Ishikawa (cell line): ENCODE measurements around the gene ANKFN1.

Experiments used
- CEBPB ChIP-seq: IDR thresholded peaks from 2 replicates; pipeline ENCODE4 v1.6.1; 2012
- CREB1 ChIP-seq: IDR thresholded peaks from 2 replicates; pipeline ENCODE4 v1.6.1; 2012; ENCODE audit warnings: low read depth
- EGR1 ChIP-seq: IDR thresholded peaks from 2 replicates; pipeline ENCODE4 v1.6.1; 2012
- EP300 ChIP-seq: IDR thresholded peaks from 2 replicates; pipeline ENCODE4 v1.6.1; 2012; ENCODE audit warnings: borderline replicate concordance
- FOXM1 ChIP-seq: IDR thresholded peaks from 2 replicates; pipeline ENCODE4 v1.6.1; 2012; ENCODE audit warnings: low read depth, borderline replicate concordance
- RAD21 ChIP-seq: IDR thresholded peaks from 2 replicates; pipeline ENCODE4 v1.6.1; 2012; ENCODE audit warnings: low read depth
- TAF1 ChIP-seq: IDR thresholded peaks from 2 replicates; pipeline ENCODE4 v1.6.1; 2012; ENCODE audit warnings: low read depth, mild to moderate bottlenecking
- TCF12 ChIP-seq: IDR thresholded peaks from 2 replicates; pipeline ENCODE4 v1.6.1; 2012; ENCODE audit warnings: low read depth
- TEAD4 ChIP-seq: IDR thresholded peaks from 2 replicates; pipeline ENCODE4 v1.6.1; 2012
- YY1 ChIP-seq: IDR thresholded peaks from 2 replicates; pipeline ENCODE4 v1.6.1; 2012; ENCODE audit warnings: low read depth
- ZBTB7A ChIP-seq: IDR thresholded peaks from 2 replicates; pipeline ENCODE4 v1.6.1; 2012; ENCODE audit warnings: low read depth
- TF ChIP-seq, protein P1 (sequence below): IDR thresholded peaks from 2 replicates; pipeline ENCODE4 v1.6.1; 2012; ENCODE audit warnings: low read depth, mild to moderate bottlenecking
- TF ChIP-seq, protein P2 (sequence below): IDR thresholded peaks from 2 replicates; pipeline ENCODE4 v1.6.1; 2012
- TF ChIP-seq, protein P3 (sequence below): IDR thresholded peaks from 2 replicates; pipeline ENCODE4 v1.6.1; 2012

DNA sequence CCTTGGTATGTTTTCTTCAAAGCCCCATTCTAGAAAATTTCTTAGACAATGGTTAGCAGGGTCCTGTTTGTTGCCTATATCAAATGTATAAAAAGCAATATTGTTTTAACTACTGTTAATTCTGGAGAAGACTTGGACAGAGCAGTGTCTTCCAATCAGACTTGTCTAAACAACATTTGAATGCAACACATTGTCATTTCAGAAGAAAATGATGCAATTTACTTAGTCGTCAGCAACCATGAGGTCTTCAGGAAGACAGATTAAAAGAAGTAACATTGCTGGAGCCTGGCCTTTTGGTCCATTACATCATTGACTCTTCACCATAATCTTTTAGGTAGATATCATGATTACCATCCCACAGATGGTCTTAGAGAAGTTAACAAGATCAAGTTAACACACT lies 94.5 kb downstream of the ANKFN1 start:
- TF ChIP-seq EP300 (no peak), TAF1 (no peak), TEAD4 (no peak), RAD21 (no peak), CEBPB (no peak), ZBTB7A (no peak), YY1 (no peak), FOXM1 (no peak), CREB1 (no peak), EGR1 (no peak), TCF12 (no peak)
- TF ChIP-seq, protein P1, sequence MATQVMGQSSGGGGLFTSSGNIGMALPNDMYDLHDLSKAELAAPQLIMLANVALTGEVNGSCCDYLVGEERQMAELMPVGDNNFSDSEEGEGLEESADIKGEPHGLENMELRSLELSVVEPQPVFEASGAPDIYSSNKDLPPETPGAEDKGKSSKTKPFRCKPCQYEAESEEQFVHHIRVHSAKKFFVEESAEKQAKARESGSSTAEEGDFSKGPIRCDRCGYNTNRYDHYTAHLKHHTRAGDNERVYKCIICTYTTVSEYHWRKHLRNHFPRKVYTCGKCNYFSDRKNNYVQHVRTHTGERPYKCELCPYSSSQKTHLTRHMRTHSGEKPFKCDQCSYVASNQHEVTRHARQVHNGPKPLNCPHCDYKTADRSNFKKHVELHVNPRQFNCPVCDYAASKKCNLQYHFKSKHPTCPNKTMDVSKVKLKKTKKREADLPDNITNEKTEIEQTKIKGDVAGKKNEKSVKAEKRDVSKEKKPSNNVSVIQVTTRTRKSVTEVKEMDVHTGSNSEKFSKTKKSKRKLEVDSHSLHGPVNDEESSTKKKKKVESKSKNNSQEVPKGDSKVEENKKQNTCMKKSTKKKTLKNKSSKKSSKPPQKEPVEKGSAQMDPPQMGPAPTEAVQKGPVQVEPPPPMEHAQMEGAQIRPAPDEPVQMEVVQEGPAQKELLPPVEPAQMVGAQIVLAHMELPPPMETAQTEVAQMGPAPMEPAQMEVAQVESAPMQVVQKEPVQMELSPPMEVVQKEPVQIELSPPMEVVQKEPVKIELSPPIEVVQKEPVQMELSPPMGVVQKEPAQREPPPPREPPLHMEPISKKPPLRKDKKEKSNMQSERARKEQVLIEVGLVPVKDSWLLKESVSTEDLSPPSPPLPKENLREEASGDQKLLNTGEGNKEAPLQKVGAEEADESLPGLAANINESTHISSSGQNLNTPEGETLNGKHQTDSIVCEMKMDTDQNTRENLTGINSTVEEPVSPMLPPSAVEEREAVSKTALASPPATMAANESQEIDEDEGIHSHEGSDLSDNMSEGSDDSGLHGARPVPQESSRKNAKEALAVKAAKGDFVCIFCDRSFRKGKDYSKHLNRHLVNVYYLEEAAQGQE: no peak
- TF ChIP-seq, protein P2, sequence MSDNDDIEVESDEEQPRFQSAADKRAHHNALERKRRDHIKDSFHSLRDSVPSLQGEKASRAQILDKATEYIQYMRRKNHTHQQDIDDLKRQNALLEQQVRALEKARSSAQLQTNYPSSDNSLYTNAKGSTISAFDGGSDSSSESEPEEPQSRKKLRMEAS: no peak
- TF ChIP-seq, protein P3, sequence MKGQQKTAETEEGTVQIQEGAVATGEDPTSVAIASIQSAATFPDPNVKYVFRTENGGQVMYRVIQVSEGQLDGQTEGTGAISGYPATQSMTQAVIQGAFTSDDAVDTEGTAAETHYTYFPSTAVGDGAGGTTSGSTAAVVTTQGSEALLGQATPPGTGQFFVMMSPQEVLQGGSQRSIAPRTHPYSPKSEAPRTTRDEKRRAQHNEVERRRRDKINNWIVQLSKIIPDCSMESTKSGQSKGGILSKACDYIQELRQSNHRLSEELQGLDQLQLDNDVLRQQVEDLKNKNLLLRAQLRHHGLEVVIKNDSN: no peak
